ENCODE results near the gene MICOS13.

The MICOS13 gene, protein sequence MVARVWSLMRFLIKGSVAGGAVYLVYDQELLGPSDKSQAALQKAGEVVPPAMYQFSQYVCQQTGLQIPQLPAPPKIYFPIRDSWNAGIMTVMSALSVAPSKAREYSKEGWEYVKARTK

DNA sequence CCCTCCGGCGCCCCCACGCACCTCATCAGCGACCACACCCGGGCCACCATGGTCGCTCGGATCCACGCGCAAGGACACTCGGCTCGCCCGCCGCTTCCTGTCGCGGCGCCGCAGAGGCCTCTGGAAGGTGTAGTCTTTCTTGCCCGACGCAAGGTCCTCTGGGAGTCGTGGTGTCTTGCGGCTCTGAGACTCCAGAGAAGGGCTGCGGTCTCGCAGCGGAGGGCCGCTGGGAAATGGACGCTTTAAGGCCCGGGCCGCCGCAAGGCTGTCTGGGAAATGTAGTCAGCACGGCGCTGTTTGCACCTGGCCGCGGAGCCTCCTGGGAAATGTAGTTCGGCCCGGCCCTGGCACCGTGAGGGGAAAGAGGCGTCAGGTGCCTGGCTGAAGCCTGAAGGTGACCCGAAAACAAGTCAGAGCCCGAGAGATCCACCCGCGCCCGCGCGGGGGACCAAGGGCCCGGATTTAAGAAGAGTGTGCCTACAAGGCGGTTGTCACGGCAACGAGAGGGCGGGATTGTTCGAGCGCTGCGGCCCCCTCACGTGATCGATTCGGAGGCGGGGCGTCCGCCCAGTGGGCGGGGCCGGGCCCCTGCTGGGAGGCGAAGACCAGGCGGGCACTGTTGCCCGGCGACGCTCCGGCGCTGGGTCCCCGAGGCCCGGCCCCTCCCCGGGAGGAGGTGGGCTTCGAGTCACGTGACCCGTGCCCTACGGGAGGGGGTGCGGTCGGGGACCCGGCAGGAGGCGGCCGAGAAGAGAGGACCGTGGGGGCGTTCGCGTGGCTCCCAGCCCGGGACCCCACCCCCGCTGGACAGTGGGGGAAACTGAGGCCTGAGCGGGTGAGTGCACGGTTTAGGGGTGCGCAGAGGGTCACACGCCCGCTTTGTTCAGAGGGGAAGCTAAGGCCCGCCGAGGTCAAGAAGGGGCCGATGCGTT is at the start of gene MICOS13, which contains the start of gene HSD11B1L:
Gene MICOS13, minus strand, starts transcription at position 80 of the 932 bp plus-strand sequence. Its CDS starts 30 bp downstream, at position 50.
Gene HSD11B1L, plus strand, starts transcription at position 591 of the 932 bp plus-strand sequence. CDS start 3,806 bp downstream, outside the sequence.
- H3K27ac Mint-ChIP-seq: peak within 1 kb of the TSS; percentile 97
- no peaks in the 10 kb centered on the region for H3K27me3 Mint-ChIP-seq
- H3K4me3 Mint-ChIP-seq: peak within 1 kb of the TSS; percentile 98
- H3K9me3 Mint-ChIP-seq: no peaks in the 10 kb centered on the region
- H3K4me1 Mint-ChIP-seq (ENCODE audit: low read depth): peaks cover 21% of the 10 kb centered on the region
- H3K36me3 Mint-ChIP-seq (ENCODE audit: low read depth): no peaks in the 10 kb centered on the region

DNA sequence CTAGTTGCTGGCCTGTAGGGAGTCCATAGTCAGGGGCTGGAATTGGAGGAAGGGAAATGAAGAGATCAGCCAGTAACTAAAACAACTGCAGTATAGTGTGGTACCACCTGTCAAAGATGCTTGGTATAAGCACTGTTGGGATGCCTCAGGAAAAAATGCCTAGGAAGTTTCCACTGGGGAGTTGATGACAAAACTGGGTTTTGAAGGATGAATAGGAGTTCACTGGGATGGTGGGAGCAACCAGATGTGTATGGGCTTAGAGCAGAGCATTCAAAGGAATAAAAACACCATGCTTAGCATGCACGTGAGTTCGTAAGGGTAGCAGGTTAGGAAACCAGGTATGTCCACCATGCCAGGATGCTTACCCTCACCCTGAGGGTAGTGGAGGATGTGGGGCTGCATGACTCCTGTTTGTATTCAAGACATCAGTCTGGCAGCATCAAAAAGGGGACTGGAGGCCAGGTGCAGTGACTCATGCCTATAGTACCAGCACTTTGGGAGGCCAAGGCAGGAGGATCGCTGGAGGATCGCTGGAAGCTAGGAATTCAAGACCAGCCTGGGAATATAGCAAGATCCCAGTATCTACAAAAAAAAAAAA is 47.2 kb upstream of the MICOS13 start:
- H3K27ac Mint-ChIP-seq: no peak overlapping the region
- H3K27me3 Mint-ChIP-seq: no peaks in the 10 kb centered on the region

DNA sequence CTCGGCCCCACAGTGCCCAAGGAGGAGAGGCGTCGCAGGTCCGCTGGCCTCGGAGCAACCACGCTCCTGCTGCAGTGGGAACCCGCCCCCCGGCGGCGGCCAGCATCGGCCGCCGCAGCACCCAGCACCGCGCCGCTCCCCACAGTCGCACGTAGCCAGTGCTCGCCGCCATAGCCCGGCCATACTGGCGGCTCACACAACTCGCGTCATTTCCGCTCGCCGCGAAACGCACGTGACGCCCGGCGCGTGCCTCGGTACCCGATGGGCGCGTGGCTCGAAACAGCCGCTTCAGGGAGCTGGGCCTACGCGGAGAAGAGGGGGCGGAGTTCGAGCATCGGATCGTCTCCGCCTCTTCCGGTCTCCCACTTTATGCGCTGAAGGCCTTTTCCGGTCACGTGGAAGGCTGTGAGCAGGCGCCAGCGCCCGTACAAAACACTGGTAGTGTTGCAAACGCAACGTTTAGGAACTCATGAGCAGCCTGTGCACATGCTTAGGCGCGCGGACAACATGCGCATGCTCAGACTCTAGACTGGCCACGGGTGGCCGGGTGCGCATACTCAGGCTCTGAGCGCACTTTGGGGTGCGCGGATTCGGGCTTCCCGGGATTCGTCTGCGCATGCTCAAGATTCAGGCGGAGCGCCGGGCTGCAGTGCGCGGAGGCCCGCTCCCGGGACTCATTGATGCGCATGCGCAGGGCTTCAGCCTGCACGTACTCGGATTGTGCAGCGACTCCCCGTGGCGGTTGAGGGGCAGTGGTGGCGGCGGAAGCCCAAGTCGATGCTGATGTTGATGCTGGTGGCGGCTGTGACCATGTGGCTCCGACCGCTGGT is 39.9 kb upstream of the MICOS13 start, which contains the start of the genes CATSPERD and LONP1:
Gene CATSPERD, plus strand, starts transcription at position 677 of the 830 bp plus-strand sequence. Its CDS starts 101 bp downstream, at position 778.
Gene LONP1, minus strand, starts transcription at position 186 of the 830 bp plus-strand sequence. Its CDS starts 14 bp downstream, at position 172.
- H3K4me3 Mint-ChIP-seq: peak within 1 kb of the TSS; percentile 98
- peaks cover 30% of the 10 kb centered on the region for H3K36me3 Mint-ChIP-seq (ENCODE audit: low read depth)
- peaks cover 43% of the 10 kb centered on the region for H3K4me1 Mint-ChIP-seq (ENCODE audit: low read depth)
- peak within 1 kb of the TSS; percentile 99 for H3K27ac Mint-ChIP-seq
- H3K9me3 Mint-ChIP-seq: no peaks in the 10 kb centered on the region
- H3K27me3 Mint-ChIP-seq: no peaks in the 10 kb centered on the region

More for the DNA sequence above, 47.2 kb upstream of the MICOS13 start:
- H3K36me3 Mint-ChIP-seq (ENCODE audit: low read depth): no peaks in the 10 kb centered on the region
- H3K4me1 Mint-ChIP-seq (ENCODE audit: low read depth): no peaks in the 10 kb centered on the region
- H3K4me3 Mint-ChIP-seq: no peak overlapping the region
- no peaks in the 10 kb centered on the region for H3K9me3 Mint-ChIP-seq

DNA sequence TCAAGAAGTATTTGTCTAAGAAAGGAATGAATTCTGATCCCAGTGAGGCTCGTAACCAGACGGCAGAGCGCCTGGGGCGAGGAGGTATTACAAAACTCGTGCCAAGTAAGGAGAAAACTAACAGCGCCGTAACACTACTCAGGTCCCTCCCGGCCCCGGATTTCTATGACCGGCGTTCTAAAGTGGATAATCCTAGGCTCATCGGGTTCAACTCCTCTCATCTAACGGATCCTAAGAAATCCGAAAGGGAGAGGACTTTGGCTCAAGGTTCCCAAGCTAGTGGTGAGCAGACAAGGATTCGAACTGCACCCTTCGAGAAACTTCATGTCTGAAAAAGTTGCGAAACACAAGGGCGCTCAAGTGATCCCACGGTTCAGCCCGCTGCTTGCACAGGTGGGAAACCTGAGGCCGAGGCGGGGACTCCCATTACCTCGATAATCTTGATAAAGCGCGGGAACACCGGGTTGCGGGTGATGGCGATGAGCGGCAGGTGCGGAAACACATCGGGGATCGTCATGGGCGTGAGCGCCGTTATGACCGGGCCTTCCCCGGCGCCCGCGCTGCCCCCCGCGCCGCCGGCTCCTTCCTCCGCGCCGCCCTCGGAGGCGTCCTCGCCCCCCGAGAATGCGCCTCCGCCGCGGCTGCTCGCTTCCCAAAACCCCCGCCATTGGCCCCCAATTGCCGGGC is 39.1 kb upstream of the MICOS13 start:
- Mint-ChIP-seq H3K27me3 (no peaks in the 10 kb centered on the region), H3K9me3 (no peaks in the 10 kb centered on the region), H3K27ac (peak overlapping the region; percentile 99), H3K36me3 (ENCODE audit: low read depth) (peaks cover 30% of the 10 kb centered on the region), H3K4me3 (peak overlapping the region; percentile 98), H3K4me1 (ENCODE audit: low read depth) (peaks cover 43% of the 10 kb centered on the region)

DNA sequence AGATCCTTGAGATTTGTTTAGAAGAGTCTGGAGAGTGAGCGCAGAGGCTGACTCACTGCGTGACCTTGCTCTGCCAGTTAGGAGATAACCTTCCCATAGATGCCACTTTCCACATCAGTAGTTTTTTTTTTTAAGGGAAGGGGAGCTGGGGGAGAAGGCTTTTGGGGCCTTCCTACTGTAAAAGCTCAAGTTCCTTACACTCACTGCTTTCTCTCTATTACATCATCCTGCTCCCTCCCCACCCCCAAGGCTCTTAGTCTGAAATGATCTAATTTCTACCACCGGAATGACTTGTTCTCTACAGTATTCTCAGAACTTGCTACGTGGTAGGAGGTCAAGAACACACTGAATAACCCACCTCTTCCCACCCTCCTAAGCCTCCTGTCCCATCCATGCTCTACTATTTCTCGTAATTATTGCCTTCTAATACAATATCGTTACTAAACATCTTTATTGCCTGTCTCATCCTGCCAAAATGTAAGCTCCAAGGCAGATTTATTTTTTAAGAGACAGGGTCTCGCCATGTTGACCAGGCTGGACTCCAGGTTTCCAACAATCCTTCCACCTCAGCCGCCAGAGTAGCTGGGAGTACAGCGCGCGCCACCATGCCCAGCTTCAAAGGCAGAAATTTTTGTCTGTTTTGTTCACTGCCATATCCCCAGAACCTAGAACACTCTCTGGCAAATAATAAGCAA is 38.4 kb upstream of the MICOS13 start:
- Mint-ChIP-seq H3K27ac (peak overlapping the region; percentile 99), H3K27me3 (no peaks in the 10 kb centered on the region)

DNA sequence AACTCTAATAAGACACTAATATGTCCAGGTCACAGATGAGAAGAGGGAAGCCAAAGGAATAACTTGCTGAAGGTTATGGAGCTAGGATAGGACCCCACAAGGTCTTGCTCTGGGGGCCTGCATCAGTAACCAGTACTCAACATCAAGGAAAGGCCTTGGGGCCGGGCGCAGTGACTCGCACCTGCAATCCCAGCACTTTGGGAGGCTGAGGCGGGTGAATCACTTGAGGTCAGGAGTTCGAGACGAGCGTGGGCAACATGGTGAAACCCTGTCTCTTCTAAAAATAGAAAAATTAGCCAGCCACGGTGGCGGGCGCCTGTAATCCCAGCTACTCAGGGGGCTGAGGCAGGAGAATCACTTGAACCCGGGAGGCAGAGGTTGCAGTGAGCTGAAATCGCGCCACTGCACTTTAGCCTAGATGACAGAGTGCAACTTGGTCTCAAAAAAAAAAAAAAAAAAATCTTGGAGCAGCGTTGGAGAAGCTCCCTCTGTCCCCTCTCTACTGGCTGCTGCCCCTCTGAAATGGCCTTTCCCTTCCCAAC is 37.8 kb upstream of the MICOS13 start:
- Mint-ChIP-seq H3K27ac (peak overlapping the region; percentile 99), H3K4me3 (peak overlapping the region; percentile 98), H3K36me3 (ENCODE audit: low read depth) (peaks cover 42% of the 10 kb centered on the region), H3K27me3 (no peaks in the 10 kb centered on the region), H3K4me1 (ENCODE audit: low read depth) (peaks cover 46% of the 10 kb centered on the region), H3K9me3 (no peaks in the 10 kb centered on the region)

More for the DNA sequence above, 38.4 kb upstream of the MICOS13 start:
- Mint-ChIP-seq H3K36me3 (ENCODE audit: low read depth) (peaks cover 36% of the 10 kb centered on the region), H3K4me3 (peak overlapping the region; percentile 98), H3K9me3 (no peaks in the 10 kb centered on the region), H3K4me1 (ENCODE audit: low read depth) (peaks cover 46% of the 10 kb centered on the region)

DNA sequence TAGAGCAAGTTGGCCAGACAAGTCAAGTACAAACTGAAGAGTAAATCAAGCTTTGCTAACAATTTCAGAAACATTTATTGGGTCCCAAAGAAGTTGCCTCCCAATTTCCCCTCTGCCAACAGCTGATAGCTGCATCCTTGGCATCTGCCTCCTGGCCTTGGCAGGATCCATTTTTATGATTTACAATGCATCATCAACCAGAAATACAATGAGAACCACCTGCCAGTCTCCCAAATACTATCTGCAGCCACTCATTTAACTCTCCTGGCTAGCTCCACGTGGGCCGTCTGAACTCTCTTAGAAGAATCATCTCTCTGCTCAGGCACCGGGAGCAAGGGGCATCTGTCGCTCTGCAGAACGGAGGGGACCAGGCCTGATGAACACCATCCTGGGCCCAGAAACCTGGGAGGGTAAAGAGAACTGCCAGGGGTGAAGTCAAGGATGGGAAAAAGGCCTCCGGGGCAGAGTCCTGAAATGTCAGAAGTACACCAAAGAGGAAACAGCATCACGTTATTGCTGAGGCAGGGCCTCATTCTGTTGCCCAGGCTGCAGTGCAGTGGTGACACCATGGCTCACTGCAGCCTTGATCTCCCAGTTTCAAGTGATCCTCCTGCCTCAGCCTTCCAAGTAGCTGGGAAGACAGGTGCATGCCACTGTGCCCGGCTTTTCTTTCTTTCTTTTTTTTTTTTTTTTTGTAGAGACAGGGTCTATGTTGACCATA is 37.1 kb upstream of the MICOS13 start:
- peak overlapping the region; percentile 99 for H3K27ac Mint-ChIP-seq
- peaks cover 46% of the 10 kb centered on the region for H3K4me1 Mint-ChIP-seq (ENCODE audit: low read depth)
- H3K27me3 Mint-ChIP-seq: no peaks in the 10 kb centered on the region
- peak overlapping the region; percentile 98 for H3K4me3 Mint-ChIP-seq
- peaks cover 45% of the 10 kb centered on the region for H3K36me3 Mint-ChIP-seq (ENCODE audit: low read depth)
- H3K9me3 Mint-ChIP-seq: no peaks in the 10 kb centered on the region

DNA sequence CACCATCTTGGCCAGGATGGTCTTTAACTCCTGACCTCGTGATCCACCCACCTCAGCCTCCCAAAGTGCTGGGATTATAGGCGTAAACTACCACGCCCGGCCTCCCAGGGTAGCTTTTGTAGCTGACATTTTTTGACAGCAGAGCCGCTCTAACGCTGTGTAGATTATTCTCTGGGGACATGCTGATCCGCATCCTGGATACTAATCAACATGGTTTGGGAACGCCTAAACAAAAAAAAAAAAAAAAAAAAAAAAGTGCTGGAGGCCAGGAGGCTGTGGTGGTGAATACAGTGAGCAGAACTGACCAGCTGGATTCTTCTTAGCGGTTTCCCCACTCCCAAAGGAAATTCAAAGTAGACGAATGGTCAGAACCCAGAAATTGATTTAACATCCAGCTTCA is 34.5 kb upstream of the MICOS13 start:
- H3K27ac Mint-ChIP-seq: no peak overlapping the region
- no peaks in the 10 kb centered on the region for H3K27me3 Mint-ChIP-seq
- no peak overlapping the region for H3K4me3 Mint-ChIP-seq
- peaks cover 38% of the 10 kb centered on the region for H3K4me1 Mint-ChIP-seq (ENCODE audit: low read depth)
- peaks cover 58% of the 10 kb centered on the region for H3K36me3 Mint-ChIP-seq (ENCODE audit: low read depth)
- H3K9me3 Mint-ChIP-seq: no peaks in the 10 kb centered on the region

DNA sequence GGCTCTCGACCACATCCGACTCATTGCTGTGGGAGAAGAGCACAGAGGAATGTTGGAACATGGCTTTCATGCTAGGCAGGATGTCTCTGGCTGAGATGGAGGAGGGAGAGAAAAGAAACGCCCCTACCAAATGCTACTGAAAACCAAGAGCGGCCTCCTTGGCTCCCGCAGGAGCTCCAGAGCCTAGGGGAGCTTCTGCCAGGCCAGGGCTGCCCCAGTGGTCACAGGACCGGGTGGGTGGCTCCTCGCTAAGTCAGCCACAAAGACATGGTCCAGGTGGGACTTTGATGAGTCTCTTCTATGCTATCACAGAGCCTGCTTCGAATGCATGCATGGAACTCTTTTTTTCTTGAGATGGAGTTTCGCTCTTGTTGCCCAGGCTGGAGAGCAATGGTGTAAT is 32.9 kb upstream of the MICOS13 start:
- Mint-ChIP-seq H3K4me1 (ENCODE audit: low read depth) (peaks cover 28% of the 10 kb centered on the region), H3K27me3 (no peaks in the 10 kb centered on the region), H3K9me3 (no peaks in the 10 kb centered on the region), H3K27ac (no peak overlapping the region), H3K4me3 (no peak overlapping the region), H3K36me3 (ENCODE audit: low read depth) (peaks cover 46% of the 10 kb centered on the region)

DNA sequence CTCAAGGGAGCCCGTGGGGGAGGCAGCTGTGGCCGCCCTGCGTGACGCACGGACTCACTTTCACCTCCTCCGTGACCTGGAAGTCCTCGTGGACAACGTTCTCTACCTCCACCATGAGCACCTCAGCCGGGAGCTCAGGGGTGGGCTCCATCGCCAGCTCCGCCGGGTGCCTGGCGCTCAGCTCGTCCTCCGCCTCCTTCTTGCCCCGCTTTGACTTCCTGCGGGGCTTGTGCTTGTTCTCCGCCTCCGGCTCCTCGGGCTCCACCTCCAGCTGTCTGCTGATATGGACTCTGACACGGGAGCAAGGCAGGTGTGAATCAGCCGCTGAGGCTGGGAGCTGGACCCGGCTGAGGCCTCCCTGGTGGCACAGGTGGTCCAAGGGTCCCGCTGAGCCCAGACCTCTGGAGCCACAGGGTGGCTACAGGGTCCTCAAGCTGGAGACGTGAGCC is 31.4 kb upstream of the MICOS13 start:
- Mint-ChIP-seq H3K36me3 (ENCODE audit: low read depth) (peaks cover 42% of the 10 kb centered on the region), H3K4me1 (ENCODE audit: low read depth) (peaks cover 13% of the 10 kb centered on the region), H3K27me3 (no peaks in the 10 kb centered on the region), H3K27ac (no peak overlapping the region), H3K9me3 (no peaks in the 10 kb centered on the region), H3K4me3 (no peak overlapping the region)

DNA sequence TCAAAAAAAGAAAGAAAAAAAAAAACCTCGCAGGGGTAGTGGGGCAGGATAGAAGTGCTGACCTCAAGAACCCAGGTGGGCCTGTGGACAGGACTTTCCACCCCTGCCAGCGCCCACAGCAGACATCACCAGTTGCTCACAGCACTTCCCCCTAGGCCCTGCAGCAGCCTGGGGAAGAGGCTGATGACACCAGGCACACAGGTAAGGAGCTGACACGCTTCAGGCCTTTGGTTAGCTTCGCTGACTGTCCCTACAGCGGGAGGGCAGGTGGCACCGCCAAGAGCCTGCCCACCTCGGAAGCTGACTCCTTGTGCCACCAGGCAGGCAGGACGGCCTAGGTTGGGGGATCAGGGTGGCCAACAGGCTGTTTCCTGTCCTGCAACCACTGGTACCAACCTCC is 30.7 kb upstream of the MICOS13 start:
- Mint-ChIP-seq H3K27me3 (no peaks in the 10 kb centered on the region), H3K4me1 (ENCODE audit: low read depth) (peaks cover 8% of the 10 kb centered on the region), H3K27ac (no peak overlapping the region), H3K4me3 (no peak overlapping the region), H3K9me3 (no peaks in the 10 kb centered on the region), H3K36me3 (ENCODE audit: low read depth) (peaks cover 44% of the 10 kb centered on the region)
